ENCODE results near the gene CRIM1.
A peak's percentile ranks its signal among the peaks of the same experiment; 100 is the strongest.

CRIM1 gene

GRCh38 chr2:36483290-36483689 is 127.7 kb downstream of the CRIM1 start:
- no peak for FAIRE-seq

GRCh38 chr2:36484454-36484853 is 128.9 kb downstream of the CRIM1 start:
- no peak for FAIRE-seq

- no peak for FAIRE-seq
These were observed 129.9 kb downstream of the CRIM1 start for GRCh38 chr2:36485521-36485920.

GRCh38 chr2:36486521-36487044 is 131.0 kb downstream of the CRIM1 start:
- peak; percentile 84 for FAIRE-seq

GRCh38 chr2:36487947-36488346 is 132.4 kb downstream of the CRIM1 start:
- no peak for FAIRE-seq

GRCh38 chr2:36489281-36489680 is 133.7 kb downstream of the CRIM1 start:
- FAIRE-seq, result no peak

DNA sequence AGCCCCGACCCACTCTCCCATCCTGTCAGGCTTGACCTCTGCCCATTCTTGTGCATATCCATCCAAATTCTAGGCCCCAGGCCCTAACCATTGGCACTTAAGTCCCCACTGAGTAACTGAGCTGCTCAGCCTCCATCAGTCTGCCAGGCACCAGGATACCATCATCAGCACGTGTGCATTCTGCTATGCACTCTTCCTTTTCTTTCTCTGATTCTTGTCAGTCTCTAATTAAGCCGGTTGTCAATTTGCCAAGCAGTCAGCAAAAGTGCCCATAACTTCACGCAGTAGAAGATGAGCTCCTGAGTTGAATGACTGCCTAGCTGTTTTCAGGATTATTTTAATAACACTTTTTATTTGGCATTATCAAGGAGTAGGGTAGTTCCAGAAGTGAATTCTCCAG is 135.2 kb downstream of the CRIM1 start:
- FAIRE-seq, result no peak

DNA sequence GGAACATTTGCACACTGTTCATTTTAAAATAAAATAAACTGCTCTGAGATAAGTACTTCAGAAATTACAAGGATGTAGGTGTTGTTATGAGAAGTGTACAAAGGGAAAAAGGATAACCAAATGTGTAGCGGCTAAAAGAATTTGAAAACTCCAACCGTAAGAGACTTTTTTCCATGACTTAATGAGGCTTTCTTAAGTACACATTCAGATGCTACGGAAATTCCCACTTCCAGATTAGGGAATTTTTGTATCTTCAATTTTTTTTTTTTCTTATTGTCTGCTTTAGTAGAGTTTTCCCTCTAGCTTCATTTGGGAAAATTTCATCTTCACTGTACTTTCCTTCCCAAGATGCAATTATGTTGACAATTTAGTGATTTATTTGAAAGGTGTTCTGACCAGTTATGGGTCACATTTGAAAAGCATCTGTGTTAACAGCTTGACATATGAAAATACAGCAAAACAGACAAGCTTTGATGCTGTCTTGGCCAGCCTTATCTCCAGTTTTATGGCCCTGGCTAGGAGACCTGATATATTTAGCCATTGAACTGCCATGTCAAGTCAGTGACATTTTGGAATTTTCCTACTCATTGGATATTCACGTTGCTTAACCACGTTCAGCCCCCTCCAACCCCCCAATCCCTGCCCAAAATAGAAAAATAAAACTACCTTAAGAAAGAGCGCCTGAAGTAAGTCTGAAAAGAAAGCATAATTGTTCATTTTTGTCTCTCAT is 136.8 kb downstream of the CRIM1 start:
- no peak for FAIRE-seq

DNA sequence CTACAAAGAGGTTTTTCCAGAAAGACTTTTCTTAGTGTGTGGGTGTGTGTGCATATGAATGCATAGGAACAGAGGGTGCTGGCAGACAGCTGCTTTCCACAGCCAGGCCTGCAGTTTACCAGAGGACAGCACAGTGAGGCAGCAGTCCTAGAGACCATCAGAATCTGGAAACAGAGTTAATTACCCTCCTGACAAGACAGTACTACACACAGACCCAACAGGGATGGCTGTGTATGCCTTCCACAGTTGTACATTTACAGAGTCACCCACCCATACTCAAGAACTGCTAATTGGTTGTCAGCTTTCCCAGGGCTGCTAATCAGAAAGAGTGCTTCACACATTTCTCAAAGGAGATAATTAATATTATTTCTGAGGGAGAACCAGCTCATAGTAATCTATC is 137.7 kb downstream of the CRIM1 start:
- FAIRE-seq, result no peak

DNA sequence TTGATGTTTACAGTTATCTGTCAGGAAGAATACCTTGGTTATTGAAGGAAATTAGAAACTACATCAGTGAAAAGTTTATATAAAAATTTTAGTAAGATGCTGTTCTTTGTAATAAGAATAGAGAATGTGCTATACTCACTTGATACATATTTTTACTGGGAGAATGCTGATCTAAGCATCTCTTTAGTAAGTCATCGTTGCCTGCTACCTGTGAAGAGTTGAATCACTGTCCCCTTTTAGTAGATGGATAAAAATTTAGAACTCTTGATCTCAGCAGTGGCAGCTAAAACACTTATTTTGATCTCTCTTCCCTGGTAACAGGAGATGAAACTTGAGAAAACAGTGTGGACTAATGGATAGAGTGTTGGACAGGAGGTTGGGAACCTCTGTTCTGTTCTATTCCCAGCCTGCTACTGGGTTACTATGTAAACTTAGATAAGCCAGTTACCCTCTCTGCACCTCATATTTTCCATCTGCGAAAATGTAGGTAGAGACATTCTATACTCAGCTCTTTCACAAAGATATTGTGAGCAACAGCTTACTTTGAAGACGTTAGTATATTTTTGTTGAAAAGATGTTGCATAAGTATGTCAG is 142.1 kb downstream of the CRIM1 start:
- no peak for FAIRE-seq

- FAIRE-seq, result no peak
These were observed 143.7 kb downstream of the CRIM1 start for GRCh38 chr2:36499128-36499820.

DNA sequence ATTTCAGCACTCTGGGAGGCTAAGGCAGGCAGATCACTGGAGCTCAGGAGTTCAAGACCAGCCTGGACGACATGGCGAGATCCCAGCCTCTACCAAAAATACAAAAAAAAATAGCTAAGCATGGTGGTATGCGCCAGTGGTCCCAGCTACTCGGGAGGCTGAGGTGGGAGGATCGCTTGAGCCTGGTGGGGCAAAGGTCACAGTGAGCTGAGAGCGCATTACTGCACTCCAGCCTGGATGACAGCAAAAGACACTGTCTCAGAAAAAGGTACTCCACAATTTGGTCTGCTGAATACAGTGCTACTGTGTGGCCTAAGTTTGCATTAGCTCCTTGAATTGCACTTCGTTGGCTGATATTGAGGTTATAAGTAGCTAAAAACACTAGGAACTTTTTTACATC is 144.5 kb downstream of the CRIM1 start:
- no peak for FAIRE-seq

DNA sequence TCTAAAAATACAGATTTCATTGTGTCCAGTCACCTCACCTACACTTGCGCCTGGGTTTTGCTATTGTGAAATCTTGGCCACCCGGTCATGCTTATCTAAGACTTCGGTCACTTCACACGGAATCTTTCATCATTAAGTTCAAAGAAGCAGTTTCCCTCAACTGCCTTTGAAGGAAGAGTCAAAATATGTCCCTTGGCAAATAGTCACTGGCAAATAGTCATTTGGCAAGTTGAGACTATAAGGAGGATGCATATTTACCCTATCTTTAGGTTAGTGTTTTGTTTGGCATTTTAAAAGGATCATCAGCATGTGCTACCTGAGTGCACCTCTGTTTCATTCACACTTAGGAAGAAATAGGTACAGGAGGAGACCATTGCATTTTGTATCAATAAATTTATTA is 146.5 kb downstream of the CRIM1 start:
- FAIRE-seq, result no peak

GRCh38 chr2:36507408-36507812 is 151.8 kb downstream of the CRIM1 start:
- no peak for FAIRE-seq

DNA sequence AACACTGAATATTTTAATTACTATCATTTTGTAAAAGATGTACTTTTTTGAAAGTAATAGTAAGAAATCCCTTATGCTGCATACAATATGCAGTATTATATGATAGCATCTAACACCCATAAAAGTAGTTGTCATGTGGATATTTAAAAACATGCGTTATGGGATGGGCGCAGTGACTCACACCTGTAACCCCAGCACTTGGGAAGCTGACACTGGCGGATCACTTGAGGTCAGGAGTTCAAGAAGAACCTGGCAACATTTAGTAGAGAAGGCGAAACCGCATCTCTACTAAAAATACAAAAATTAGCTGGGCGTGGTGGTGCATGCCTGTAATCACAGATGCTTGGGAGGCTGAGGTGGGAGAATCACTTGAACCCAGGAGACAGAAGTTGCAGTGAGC is 153.5 kb downstream of the CRIM1 start:
- no peak for FAIRE-seq

GRCh38 chr2:36511858-36512603 is 156.5 kb downstream of the CRIM1 start:
- FAIRE-seq, result no peak

GRCh38 chr2:36512705-36513104 is 157.1 kb downstream of the CRIM1 start:
- no peak for FAIRE-seq

- no peak for FAIRE-seq
These were observed 158.1 kb downstream of the CRIM1 start for GRCh38 chr2:36513661-36514060.

- no peak for FAIRE-seq
These were observed 160.0 kb downstream of the CRIM1 start for GRCh38 chr2:36515538-36515937.

- no peak for FAIRE-seq
These were observed 160.7 kb downstream of the CRIM1 start for GRCh38 chr2:36516136-36516870.

- no peak for FAIRE-seq
These were observed 164.9 kb downstream of the CRIM1 start for GRCh38 chr2:36520431-36520830.

DNA sequence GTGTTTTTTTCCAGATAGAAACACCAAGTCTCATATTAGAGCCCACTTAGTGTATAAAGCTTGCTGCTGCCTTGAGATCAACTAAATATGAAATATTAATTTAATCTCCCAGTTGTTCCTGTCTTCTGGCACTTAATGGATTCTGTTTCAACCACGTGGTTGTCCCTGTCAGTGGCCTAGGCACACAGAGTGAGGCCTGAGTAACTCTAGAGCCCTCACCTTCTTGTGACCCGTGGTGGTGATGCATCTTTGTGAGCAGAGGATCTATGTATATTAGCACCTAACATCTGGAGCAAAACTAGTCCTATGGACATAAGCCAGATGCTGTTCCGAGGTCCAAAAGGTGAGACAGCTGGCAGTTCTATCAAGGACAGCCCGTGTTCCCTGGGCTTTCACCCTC is 167.6 kb downstream of the CRIM1 start:
- no peak for FAIRE-seq
